Caco-2 (cell line): ENCODE data around the gene ITGB1BP1. TPM values are rescaled to one million over a fixed set of nuclear protein-coding genes. Genes with fewer than 3 reads are reported as not detected.

Source experiments
- BruUV-seq: library from RNA; stranded (reverse); fragments of 400-500 nt; replicated peaks from 2 replicates; lab custom pipeline; 2021; lab: Mats Ljungman, UMichigan
- CTCF ChIA-PET: fragments of 300-600 bp; sonication (Branson Sonifier 250); formaldehyde crosslinking; loops from one replicate; lab custom pipeline; 2022; ENCODE audit warnings: antibody characterized with exemption; lab: Charles Lee
- POLR2A ChIA-PET: fragments of 300-600 bp; sonication (Branson Sonifier 250); formaldehyde crosslinking; loops from one replicate; lab custom pipeline; 2022; ENCODE audit warnings: antibody characterized with exemption; lab: Charles Lee
- DNase-seq, 2 experiments: peaks; one replicate each; pipeline versions ENCODE4 v3.0.0 to v3.0.0-alpha.2; 2020 to 2022
- H3K27me3 ChIP-seq: replicated peaks from 2 replicates; pipeline ENCODE4 v1.6.0; 2011; ENCODE audit warnings: low read length; ENCODE audit not compliant: control insufficient read depth, insufficient read depth
- H3K36me3 ChIP-seq: 2 replicates; pipeline ENCODE4 v1.5.1; 2011; ENCODE audit warnings: low read length; ENCODE audit not compliant: control insufficient read depth, insufficient read depth
- H3K4me1 ChIP-seq: fragments of 250-450 bp; sonication (Bioruptor Pico); 2 replicates; pipeline ENCODE4 v1.5.1; 2020; ENCODE audit warnings: mild to moderate bottlenecking
- H3K4me3 ChIP-seq: 2 replicates; pipeline ENCODE4 v1.5.1; 2011; ENCODE audit warnings: low read depth, mild to moderate bottlenecking, control low read depth, low read length
- H3K9me3 ChIP-seq: fragments of 250-450 bp; sonication (Bioruptor Pico); 2 replicates; pipeline ENCODE4 v1.5.1; 2020; ENCODE audit warnings: mild to moderate bottlenecking, moderate library complexity
- H3K27ac Mint-ChIP-seq: one replicate; pipeline ENCODE4 v1.8.0; 2022; ENCODE audit warnings: mixed read lengths; ENCODE audit not compliant: unreplicated experiment
- H3K27me3 Mint-ChIP-seq: one replicate; pipeline ENCODE4 v1.8.0; 2022; ENCODE audit warnings: mixed read lengths; ENCODE audit not compliant: insufficient read depth, unreplicated experiment
- H3K36me3 Mint-ChIP-seq: one replicate; pipeline ENCODE4 v1.8.0; 2022; ENCODE audit warnings: mild to moderate bottlenecking, mixed read lengths; ENCODE audit not compliant: insufficient read depth, unreplicated experiment
- H3K4me1 Mint-ChIP-seq: one replicate; pipeline ENCODE4 v1.8.0; 2022; ENCODE audit warnings: low read depth, mixed read lengths; ENCODE audit not compliant: unreplicated experiment
- H3K4me3 Mint-ChIP-seq: one replicate; pipeline ENCODE4 v1.8.0; 2022; ENCODE audit warnings: mild to moderate bottlenecking, moderate library complexity, mixed read lengths; ENCODE audit not compliant: unreplicated experiment
- H3K9me3 Mint-ChIP-seq: one replicate; pipeline ENCODE4 v1.8.0; 2022; ENCODE audit warnings: mixed read lengths; ENCODE audit not compliant: unreplicated experiment
- intact Hi-C: fragments of 100-400 bp; cut with micrococcal nuclease; formaldehyde crosslinking; loops from one replicate; pipeline ENCODE4 v1.10.0; 2022; ENCODE audit not compliant: unreplicated experiment
- total RNA-seq: library from RNA; stranded (reverse); gene quantifications from 2 replicates; pipeline ENCODE4 v1.2.3, GENCODE V29; 2022
- TF ChIP-seq, protein P1 (sequence below), 2 experiments: fragments of 200-600 bp in 1 of 2; IDR thresholded peaks; 1 replicate in 1 of 2; 2 replicates in 1 of 2; pipeline versions ENCODE4 v1.5.1 to v1.8.0; 2011 to 2022; ENCODE audit warnings: antibody characterized with exemption in 1 of 2, control low read depth in 1 of 2, inconsistent platforms in 1 of 2, low read depth in 1 of 2, low read length in 1 of 2, mild to moderate bottlenecking in 1 of 2, moderate library complexity in 1 of 2; ENCODE audit not compliant: insufficient read depth in 1 of 2, severe bottlenecking in 1 of 2, unreplicated experiment in 1 of 2

Gene ITGB1BP1
- total RNA-seq, 1 experiment from 2014 or later = 82.4 TPM

DNA sequence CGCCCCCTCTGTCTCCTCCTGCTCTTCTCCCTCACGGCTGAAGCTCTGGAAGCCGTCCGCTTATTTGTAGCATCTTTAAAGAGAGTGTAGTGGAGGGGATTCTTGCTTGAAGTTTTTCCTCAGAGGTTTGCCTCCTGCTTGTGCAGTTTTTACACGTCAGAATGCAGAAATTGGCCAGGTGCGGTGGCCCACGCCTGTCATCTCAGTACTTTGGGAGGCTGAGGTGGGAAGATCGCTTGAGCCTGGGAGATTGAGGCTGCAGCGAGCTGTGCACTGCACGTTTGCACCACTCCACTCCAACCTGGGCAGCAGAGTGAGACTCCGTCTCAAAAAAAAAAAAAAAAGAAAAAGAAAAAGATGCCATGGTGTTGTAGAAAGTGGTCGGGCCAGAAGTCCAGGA, 69.0 kb downstream of the ITGB1BP1 start:
- no peak overlapping the region for H3K4me3 Mint-ChIP-seq
- intact Hi-C loops = no loop called here
- no peaks in the 10 kb centered on the region for H3K9me3 Mint-ChIP-seq
- no peaks in the 10 kb centered on the region for H3K4me1 Mint-ChIP-seq
- DNase-seq = no peak
- peaks cover 45% of the 10 kb centered on the region for H3K36me3 Mint-ChIP-seq
- H3K4me3 ChIP-seq = no peak overlapping the region
- no TSS peak for BruUV-seq
- no peaks in the 10 kb centered on the region for H3K4me1 ChIP-seq
- TF ChIP-seq, protein P1, sequence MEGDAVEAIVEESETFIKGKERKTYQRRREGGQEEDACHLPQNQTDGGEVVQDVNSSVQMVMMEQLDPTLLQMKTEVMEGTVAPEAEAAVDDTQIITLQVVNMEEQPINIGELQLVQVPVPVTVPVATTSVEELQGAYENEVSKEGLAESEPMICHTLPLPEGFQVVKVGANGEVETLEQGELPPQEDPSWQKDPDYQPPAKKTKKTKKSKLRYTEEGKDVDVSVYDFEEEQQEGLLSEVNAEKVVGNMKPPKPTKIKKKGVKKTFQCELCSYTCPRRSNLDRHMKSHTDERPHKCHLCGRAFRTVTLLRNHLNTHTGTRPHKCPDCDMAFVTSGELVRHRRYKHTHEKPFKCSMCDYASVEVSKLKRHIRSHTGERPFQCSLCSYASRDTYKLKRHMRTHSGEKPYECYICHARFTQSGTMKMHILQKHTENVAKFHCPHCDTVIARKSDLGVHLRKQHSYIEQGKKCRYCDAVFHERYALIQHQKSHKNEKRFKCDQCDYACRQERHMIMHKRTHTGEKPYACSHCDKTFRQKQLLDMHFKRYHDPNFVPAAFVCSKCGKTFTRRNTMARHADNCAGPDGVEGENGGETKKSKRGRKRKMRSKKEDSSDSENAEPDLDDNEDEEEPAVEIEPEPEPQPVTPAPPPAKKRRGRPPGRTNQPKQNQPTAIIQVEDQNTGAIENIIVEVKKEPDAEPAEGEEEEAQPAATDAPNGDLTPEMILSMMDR (IDR thresholded peaks at IDR 0.05; ENCODE audit: insufficient read depth in 1 of 2, low read depth in 1 of 2, low read length in 1 of 2, severe bottlenecking in 1 of 2, unreplicated experiment in 1 of 2) = no peak
- ChIA-PET CTCF (no interaction called here), POLR2A (no interaction called here)
- peaks cover 2% of the 10 kb centered on the region for H3K36me3 ChIP-seq
- H3K27me3 Mint-ChIP-seq = no peaks in the 10 kb centered on the region
- no peaks in the 10 kb centered on the region for H3K9me3 ChIP-seq
- no peaks in the 10 kb centered on the region for H3K27me3 ChIP-seq
- no peak overlapping the region for H3K27ac Mint-ChIP-seq

Other genes starting within 250 kb of the ITGB1BP1 start
- gene ASAP2, start 216.7 kb downstream of the ITGB1BP1 start, total RNA-seq = 25.6 and 27.8 TPM in 2 replicates
- gene CPSF3, start 126 bp upstream of the ITGB1BP1 start, total RNA-seq = 80.6 and 95.0 TPM in 2 replicates
- gene IAH1, start 51.0 kb upstream of the ITGB1BP1 start, total RNA-seq = 56.5 and 57.8 TPM in 2 replicates
- 36.3 and 40.5 TPM in 2 replicates for gene ADAM17, start 132.3 kb upstream of the ITGB1BP1 start, total RNA-seq
- 344 and 365 TPM in 2 replicates for gene YWHAQ, start 207.5 kb upstream of the ITGB1BP1 start, total RNA-seq